HCT116 (cell line): Measurements from ENCODE around the gene SLC27A2. TPM values are rescaled to one million over a fixed set of nuclear protein-coding genes. Genes with fewer than 3 reads are reported as not detected.

Source experiments
- ATAC-seq: fragments of 200-7000 bp; cut with Tn5 transposase; 2 replicates; pipeline ENCODE4 v1.9.1; 2020; ENCODE audit warnings: mild to moderate bottlenecking, moderate library complexity
- BruUV-seq: library from RNA; stranded (reverse); fragments of 400-500 nt; replicated peaks from 2 replicates; lab custom pipeline; 2021; lab: Mats Ljungman, UMichigan
- CTCF ChIA-PET: fragments of 300-600 bp; sonication (Branson Sonifier 250); formaldehyde crosslinking; loops from one replicate; lab custom pipeline; 2021; ENCODE audit warnings: antibody characterized with exemption; lab: Charles Lee
- POLR2A ChIA-PET: fragments of 300-600, 350-600 bp; sonication (Branson Sonifier 250); formaldehyde crosslinking; loops from one replicate; lab custom pipeline; 2021; ENCODE audit warnings: antibody characterized with exemption; lab: Charles Lee
- RAD21 ChIA-PET, 2 experiments: fragments of 300-600 bp; sonication (Branson Sonifier 250); formaldehyde crosslinking; loops; one replicate each; lab custom pipeline; 2023; ENCODE audit warnings: low total read pairs in 2 of 2; ENCODE audit not compliant: uncharacterized antibody in 2 of 2, unreplicated experiment in 2 of 2, low non-redundant PET in 1 of 2; lab: Charles Lee
- DNase-seq: peaks from one replicate; pipeline ENCODE4 v3.0.0-alpha.2; 2010; ENCODE audit warnings: low read depth, low spot score
- H2AFZ ChIP-seq: fragments of 200-600 bp; shearing (Covaris generic), sonication (generic); 2 replicates; pipeline ENCODE4 v1.6.1; 2017; ENCODE audit warnings: low read depth, mixed run types, mixed read lengths, antibody characterized with exemption, low read length; ENCODE audit not compliant: poor library complexity, severe bottlenecking
- H3K27ac ChIP-seq: 2 replicates; pipeline ENCODE4 v1.5.1; 2012; ENCODE audit warnings: low read depth, low read length
- H3K27me3 ChIP-seq: fragments of 200-600 bp; sonication (generic); 2 replicates; pipeline ENCODE4 v1.6.1; 2016; ENCODE audit warnings: mixed run types, low read length, mixed read lengths; ENCODE audit not compliant: insufficient read depth
- H3K36me3 ChIP-seq, 2 experiments: fragments of 200-500 bp in 1 of 2; fragments of 200-600 bp in 1 of 2; sonication (Bioruptor generic) in 1 of 2; sonication (generic) in 1 of 2; 2 replicates each; pipeline versions ENCODE4 v1.5.1 to v1.6.1; 2014 to 2016; ENCODE audit warnings: low read length in 2 of 2, inconsistent platforms in 1 of 2, mixed read lengths in 1 of 2, mixed run types in 1 of 2; ENCODE audit not compliant: insufficient read depth in 2 of 2, control insufficient read depth in 1 of 2
- H3K4me1 ChIP-seq, 2 experiments: fragments of 200-600 bp in 1 of 2; sonication (generic) in 1 of 2; 2 replicates each; pipeline versions ENCODE4 v1.5.1 to v1.6.1; 2012 to 2017; ENCODE audit warnings: low read length in 2 of 2, inconsistent platforms in 1 of 2, mild to moderate bottlenecking in 1 of 2, mixed read lengths in 1 of 2, mixed run types in 1 of 2, moderate library complexity in 1 of 2; ENCODE audit not compliant: insufficient read depth in 2 of 2, control insufficient read depth in 1 of 2
- H3K4me2 ChIP-seq: fragments of 200-600 bp; sonication (generic); 2 replicates; pipeline ENCODE4 v1.6.1; 2017; ENCODE audit warnings: mixed run types, low read length, mixed read lengths
- H3K4me3 ChIP-seq, 2 experiments: fragments of 200-600 bp in 1 of 2; sonication (generic) in 1 of 2; replicated peaks in 1 of 2; 2 replicates each; pipeline ENCODE4 v1.5.1; 2011 to 2016; ENCODE audit warnings: low read length in 2 of 2, control low read depth in 1 of 2, low read depth in 1 of 2, mild to moderate bottlenecking in 1 of 2, mixed read lengths in 1 of 2, mixed run types in 1 of 2
- H3K79me2 ChIP-seq: fragments of 200-600 bp; sonication (generic); 2 replicates; pipeline ENCODE4 v1.6.1; 2017; ENCODE audit warnings: mild to moderate bottlenecking, mixed run types, low read length, moderate library complexity, mixed read lengths; ENCODE audit not compliant: insufficient read depth
- H3K9ac ChIP-seq: fragments of 200-600 bp; sonication (generic); 2 replicates; pipeline ENCODE4 v1.6.1; 2016; ENCODE audit warnings: low read length, mixed read lengths
- H3K9me2 ChIP-seq: fragments of 200-600 bp; sonication (generic), shearing (Covaris generic); 2 replicates; pipeline ENCODE4 v1.6.1; 2017; ENCODE audit warnings: mixed run types, mild to moderate bottlenecking, moderate library complexity; ENCODE audit not compliant: insufficient read depth
- H3K9me3 ChIP-seq, 2 experiments: fragments of 200-500 bp in 1 of 2; fragments of 200-600 bp in 1 of 2; sonication (Bioruptor generic) in 1 of 2; sonication (generic) in 1 of 2; 2 replicates each; pipeline ENCODE4 v1.6.1; 2014 to 2017; ENCODE audit warnings: low read length in 2 of 2, mixed read lengths in 2 of 2, inconsistent platforms in 1 of 2, low read depth in 1 of 2, mild to moderate bottlenecking in 1 of 2, mixed run types in 1 of 2, moderate library complexity in 1 of 2; ENCODE audit not compliant: control insufficient read depth in 1 of 2, insufficient read depth in 1 of 2
- H4K20me1 ChIP-seq: fragments of 200-600 bp; sonication (generic), shearing (Covaris generic); 2 replicates; pipeline ENCODE4 v1.6.1; 2017; ENCODE audit warnings: mixed run types, mild to moderate bottlenecking, moderate library complexity; ENCODE audit not compliant: insufficient read depth
- CEBPB ChIP-seq: IDR thresholded peaks from 2 replicates; pipeline ENCODE4 v1.6.1; 2012; ENCODE audit warnings: low read depth
- EGR1 ChIP-seq: IDR thresholded peaks from 2 replicates; pipeline ENCODE4 v1.6.1; 2012; ENCODE audit warnings: low read depth
- EZH2 ChIP-seq: fragments of 200-600 bp; sonication (generic); IDR thresholded peaks from 2 replicates; pipeline ENCODE4 v1.6.1; 2017; ENCODE audit warnings: antibody characterized with exemption, mixed run types
- EZH2phosphoT487 ChIP-seq: fragments of 200-600 bp; IDR thresholded peaks from 2 replicates; pipeline ENCODE4 v1.6.1; 2018; ENCODE audit warnings: antibody characterized with exemption, borderline replicate concordance
- FOSL1 ChIP-seq: IDR thresholded peaks from 2 replicates; pipeline ENCODE4 v1.6.1; 2012; ENCODE audit warnings: low read depth
- JUND ChIP-seq: IDR thresholded peaks from 2 replicates; pipeline ENCODE4 v1.6.1; 2012
- POLR2A ChIP-seq: IDR thresholded peaks from 2 replicates; pipeline ENCODE4 v1.7.0; 2011; ENCODE audit warnings: borderline replicate concordance; ENCODE audit not compliant: insufficient read depth, insufficient read length; ENCODE audit errors: extremely low read depth
- POLR2AphosphoS5 ChIP-seq: IDR thresholded peaks from 2 replicates; pipeline ENCODE4 v1.6.1; 2011; ENCODE audit warnings: mild to moderate bottlenecking, low read depth, low read length, moderate library complexity
- RAD21 ChIP-seq: IDR thresholded peaks from 2 replicates; pipeline ENCODE4 v1.6.1; 2012; ENCODE audit warnings: low read depth, mild to moderate bottlenecking
- SIN3A ChIP-seq: IDR thresholded peaks from 2 replicates; pipeline ENCODE4 v1.6.1; 2012; ENCODE audit warnings: low read depth
- SP1 ChIP-seq: IDR thresholded peaks from 2 replicates; pipeline ENCODE4 v1.6.1; 2012; ENCODE audit warnings: low read depth
- SRF ChIP-seq: IDR thresholded peaks from 2 replicates; pipeline ENCODE4 v1.6.1; 2012; ENCODE audit warnings: low read depth
- TCF7L2 ChIP-seq: IDR thresholded peaks from 2 replicates; pipeline ENCODE4 v1.7.0; 2011; ENCODE audit warnings: borderline replicate concordance, inconsistent platforms; ENCODE audit not compliant: insufficient read depth, insufficient read length; ENCODE audit errors: extremely low read depth
- ZFX ChIP-seq: fragments of 450-650 bp; IDR thresholded peaks from 2 replicates; pipeline ENCODE4 v1.6.1; 2017
- ZNF274 ChIP-seq: fragments of 200-500 bp; sonication (Bioruptor generic); IDR thresholded peaks from 2 replicates; pipeline ENCODE4 v1.6.1; 2014; ENCODE audit warnings: mild to moderate bottlenecking, low read depth, low read length, inconsistent platforms
- intact Hi-C: fragments of 100-400 bp; cut with micrococcal nuclease; formaldehyde crosslinking; loops from 2 replicates; pipeline ENCODE4 v1.10.0; 2022
- total RNA-seq: library from RNA; stranded (reverse); gene quantifications from one replicate; pipeline ENCODE4 v1.2.1, GENCODE V29; 2021; ENCODE audit not compliant: unreplicated experiment
- TF ChIP-seq, protein P1 (sequence below): IDR thresholded peaks from 2 replicates; pipeline ENCODE4 v1.6.1; 2011; ENCODE audit warnings: mild to moderate bottlenecking, low read length, moderate library complexity; ENCODE audit not compliant: insufficient replicate concordance; ENCODE audit errors: extremely low read depth
- TF ChIP-seq, protein P2 (sequence below): IDR thresholded peaks from 2 replicates; pipeline ENCODE4 v1.6.1; 2012
- TF ChIP-seq, protein P3 (sequence below): IDR thresholded peaks from 2 replicates; pipeline ENCODE4 v1.6.1; 2012
- TF ChIP-seq, protein P4 (sequence below): IDR thresholded peaks from 2 replicates; pipeline ENCODE4 v1.6.1; 2012; ENCODE audit warnings: low read depth

SLC27A2 gene
- total RNA-seq, 1 experiment from 2014 or later, result 14.0 TPM

DNA sequence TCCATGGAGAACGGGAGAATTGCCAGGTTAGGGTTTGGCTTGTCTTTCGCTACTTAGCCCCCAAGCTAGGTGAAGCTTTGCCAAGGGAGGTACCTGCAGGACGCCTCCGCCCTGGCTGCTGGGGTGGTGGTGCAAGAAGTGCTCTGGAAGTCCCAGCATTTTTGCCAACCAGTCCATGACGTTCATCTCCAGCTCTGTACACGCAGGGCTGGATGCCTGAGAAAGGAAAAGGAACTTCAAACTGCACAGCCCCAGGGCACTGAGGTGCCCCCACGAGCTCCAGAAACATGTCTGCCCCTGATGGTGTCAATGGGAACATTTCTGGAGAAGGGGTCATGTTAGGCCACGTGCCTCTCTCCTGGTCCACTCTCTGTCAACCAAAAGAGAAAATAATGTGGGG, 75.3 kb downstream of the SLC27A2 start:
- Histone ChIP-seq H4K20me1 (no peaks in the 10 kb centered on the region), H3K27ac (no peak overlapping the region), H3K9ac (no peak overlapping the region), H3K4me1 (peaks cover 8 to 24% of the 10 kb centered on the region in 2 experiments), H3K36me3 (no peaks in the 10 kb centered on the region), H3K4me2 (no peak overlapping the region), H3K27me3 (no peaks in the 10 kb centered on the region), H3K79me2 (no peaks in the 10 kb centered on the region), H3K9me2 (no peaks in the 10 kb centered on the region), H2AFZ (no peak overlapping the region), H3K9me3 (no peaks in the 10 kb centered on the region), H3K4me3 (no peak overlapping the region)
- CTCF ChIA-PET, result no interaction called here
- no TSS peak for BruUV-seq
- POLR2A ChIA-PET, result no interaction called here
- ATAC-seq, result no peak
- TF ChIP-seq POLR2A (no peak), TCF7L2 (no peak), FOSL1 (no peak), SP1 (no peak), ZNF274 (no peak), JUND (no peak), ZFX (no peak), SIN3A (no peak), CEBPB (no peak), EZH2phosphoT487 (no peak), EGR1 (no peak), POLR2AphosphoS5 (no peak), EZH2 (no peak), SRF (no peak), RAD21 (no peak)
- TF ChIP-seq, protein P1, sequence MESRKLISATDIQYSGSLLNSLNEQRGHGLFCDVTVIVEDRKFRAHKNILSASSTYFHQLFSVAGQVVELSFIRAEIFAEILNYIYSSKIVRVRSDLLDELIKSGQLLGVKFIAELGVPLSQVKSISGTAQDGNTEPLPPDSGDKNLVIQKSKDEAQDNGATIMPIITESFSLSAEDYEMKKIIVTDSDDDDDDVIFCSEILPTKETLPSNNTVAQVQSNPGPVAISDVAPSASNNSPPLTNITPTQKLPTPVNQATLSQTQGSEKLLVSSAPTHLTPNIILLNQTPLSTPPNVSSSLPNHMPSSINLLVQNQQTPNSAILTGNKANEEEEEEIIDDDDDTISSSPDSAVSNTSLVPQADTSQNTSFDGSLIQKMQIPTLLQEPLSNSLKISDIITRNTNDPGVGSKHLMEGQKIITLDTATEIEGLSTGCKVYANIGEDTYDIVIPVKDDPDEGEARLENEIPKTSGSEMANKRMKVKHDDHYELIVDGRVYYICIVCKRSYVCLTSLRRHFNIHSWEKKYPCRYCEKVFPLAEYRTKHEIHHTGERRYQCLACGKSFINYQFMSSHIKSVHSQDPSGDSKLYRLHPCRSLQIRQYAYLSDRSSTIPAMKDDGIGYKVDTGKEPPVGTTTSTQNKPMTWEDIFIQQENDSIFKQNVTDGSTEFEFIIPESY, result no peak
- TF ChIP-seq, protein P2, sequence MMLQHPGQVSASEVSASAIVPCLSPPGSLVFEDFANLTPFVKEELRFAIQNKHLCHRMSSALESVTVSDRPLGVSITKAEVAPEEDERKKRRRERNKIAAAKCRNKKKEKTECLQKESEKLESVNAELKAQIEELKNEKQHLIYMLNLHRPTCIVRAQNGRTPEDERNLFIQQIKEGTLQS, result no peak
- TF ChIP-seq, protein P3, sequence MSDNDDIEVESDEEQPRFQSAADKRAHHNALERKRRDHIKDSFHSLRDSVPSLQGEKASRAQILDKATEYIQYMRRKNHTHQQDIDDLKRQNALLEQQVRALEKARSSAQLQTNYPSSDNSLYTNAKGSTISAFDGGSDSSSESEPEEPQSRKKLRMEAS, result no peak
- TF ChIP-seq, protein P4, sequence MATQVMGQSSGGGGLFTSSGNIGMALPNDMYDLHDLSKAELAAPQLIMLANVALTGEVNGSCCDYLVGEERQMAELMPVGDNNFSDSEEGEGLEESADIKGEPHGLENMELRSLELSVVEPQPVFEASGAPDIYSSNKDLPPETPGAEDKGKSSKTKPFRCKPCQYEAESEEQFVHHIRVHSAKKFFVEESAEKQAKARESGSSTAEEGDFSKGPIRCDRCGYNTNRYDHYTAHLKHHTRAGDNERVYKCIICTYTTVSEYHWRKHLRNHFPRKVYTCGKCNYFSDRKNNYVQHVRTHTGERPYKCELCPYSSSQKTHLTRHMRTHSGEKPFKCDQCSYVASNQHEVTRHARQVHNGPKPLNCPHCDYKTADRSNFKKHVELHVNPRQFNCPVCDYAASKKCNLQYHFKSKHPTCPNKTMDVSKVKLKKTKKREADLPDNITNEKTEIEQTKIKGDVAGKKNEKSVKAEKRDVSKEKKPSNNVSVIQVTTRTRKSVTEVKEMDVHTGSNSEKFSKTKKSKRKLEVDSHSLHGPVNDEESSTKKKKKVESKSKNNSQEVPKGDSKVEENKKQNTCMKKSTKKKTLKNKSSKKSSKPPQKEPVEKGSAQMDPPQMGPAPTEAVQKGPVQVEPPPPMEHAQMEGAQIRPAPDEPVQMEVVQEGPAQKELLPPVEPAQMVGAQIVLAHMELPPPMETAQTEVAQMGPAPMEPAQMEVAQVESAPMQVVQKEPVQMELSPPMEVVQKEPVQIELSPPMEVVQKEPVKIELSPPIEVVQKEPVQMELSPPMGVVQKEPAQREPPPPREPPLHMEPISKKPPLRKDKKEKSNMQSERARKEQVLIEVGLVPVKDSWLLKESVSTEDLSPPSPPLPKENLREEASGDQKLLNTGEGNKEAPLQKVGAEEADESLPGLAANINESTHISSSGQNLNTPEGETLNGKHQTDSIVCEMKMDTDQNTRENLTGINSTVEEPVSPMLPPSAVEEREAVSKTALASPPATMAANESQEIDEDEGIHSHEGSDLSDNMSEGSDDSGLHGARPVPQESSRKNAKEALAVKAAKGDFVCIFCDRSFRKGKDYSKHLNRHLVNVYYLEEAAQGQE, result no peak
- intact Hi-C loops, result no loop called here
- RAD21 ChIA-PET, result no interaction called here
- DNase-seq, result no peak
